KMS-11 (cell line): ENCODE data around the gene TANC1.

Experiments
- H2AFZ ChIP-seq: fragments of 200-600 bp; sonication (generic); 2 replicates; pipeline ENCODE4 v1.6.1; 2016; ENCODE audit warnings: antibody characterized with exemption, mixed run types, low read depth
- H3K27ac ChIP-seq: fragments of 200-600 bp; sonication (generic); 2 replicates; pipeline ENCODE4 v1.6.1; 2016; ENCODE audit warnings: mild to moderate bottlenecking, mixed run types
- H3K27me3 ChIP-seq: fragments of 200-600 bp; sonication (generic); 2 replicates; pipeline ENCODE4 v1.6.1; 2017; ENCODE audit warnings: mild to moderate bottlenecking, low read depth, mixed run types, moderate library complexity; ENCODE audit not compliant: insufficient read depth
- H3K36me3 ChIP-seq: fragments of 200-600 bp; sonication (generic); 2 replicates; pipeline ENCODE4 v1.6.1; 2017; ENCODE audit warnings: mild to moderate bottlenecking, mixed run types; ENCODE audit not compliant: insufficient read depth
- H3K4me1 ChIP-seq: fragments of 200-600 bp; sonication (generic); 2 replicates; pipeline ENCODE4 v1.6.1; 2016; ENCODE audit warnings: mild to moderate bottlenecking, low read depth, mixed run types; ENCODE audit not compliant: poor library complexity, severe bottlenecking
- H3K4me2 ChIP-seq: fragments of 200-600 bp; sonication (generic); 2 replicates; pipeline ENCODE4 v1.7.0; 2016; ENCODE audit warnings: mild to moderate bottlenecking, mixed run types
- H3K4me3 ChIP-seq: fragments of 200-600 bp; sonication (generic); IDR thresholded peaks from 2 replicates; pipeline ENCODE4 v1.6.1; 2017; ENCODE audit warnings: low read depth, low read length, mixed read lengths; ENCODE audit not compliant: insufficient read depth
- H3K79me2 ChIP-seq: fragments of 200-600 bp; sonication (generic); 2 replicates; pipeline ENCODE4 v1.6.1; 2016; ENCODE audit warnings: low read depth, mixed run types; ENCODE audit not compliant: insufficient read depth
- H3K9ac ChIP-seq: fragments of 200-600 bp; sonication (generic); 2 replicates; pipeline ENCODE4 v1.6.1; 2016; ENCODE audit warnings: mild to moderate bottlenecking, mixed run types
- H4K20me1 ChIP-seq: fragments of 200-600 bp; sonication (generic); 2 replicates; pipeline ENCODE4 v1.6.1; 2016; ENCODE audit warnings: mild to moderate bottlenecking, mixed run types; ENCODE audit not compliant: insufficient read depth
- TF ChIP-seq, protein P1 (sequence below): fragments of 200-600 bp; sonication (generic); conservative IDR thresholded peaks from 2 replicates; pipeline ENCODE4 v1.6.1; 2017; ENCODE audit warnings: low read depth, mild to moderate bottlenecking, antibody characterized with exemption, low read length, moderate library complexity, mixed read lengths

The TANC1 gene

DNA sequence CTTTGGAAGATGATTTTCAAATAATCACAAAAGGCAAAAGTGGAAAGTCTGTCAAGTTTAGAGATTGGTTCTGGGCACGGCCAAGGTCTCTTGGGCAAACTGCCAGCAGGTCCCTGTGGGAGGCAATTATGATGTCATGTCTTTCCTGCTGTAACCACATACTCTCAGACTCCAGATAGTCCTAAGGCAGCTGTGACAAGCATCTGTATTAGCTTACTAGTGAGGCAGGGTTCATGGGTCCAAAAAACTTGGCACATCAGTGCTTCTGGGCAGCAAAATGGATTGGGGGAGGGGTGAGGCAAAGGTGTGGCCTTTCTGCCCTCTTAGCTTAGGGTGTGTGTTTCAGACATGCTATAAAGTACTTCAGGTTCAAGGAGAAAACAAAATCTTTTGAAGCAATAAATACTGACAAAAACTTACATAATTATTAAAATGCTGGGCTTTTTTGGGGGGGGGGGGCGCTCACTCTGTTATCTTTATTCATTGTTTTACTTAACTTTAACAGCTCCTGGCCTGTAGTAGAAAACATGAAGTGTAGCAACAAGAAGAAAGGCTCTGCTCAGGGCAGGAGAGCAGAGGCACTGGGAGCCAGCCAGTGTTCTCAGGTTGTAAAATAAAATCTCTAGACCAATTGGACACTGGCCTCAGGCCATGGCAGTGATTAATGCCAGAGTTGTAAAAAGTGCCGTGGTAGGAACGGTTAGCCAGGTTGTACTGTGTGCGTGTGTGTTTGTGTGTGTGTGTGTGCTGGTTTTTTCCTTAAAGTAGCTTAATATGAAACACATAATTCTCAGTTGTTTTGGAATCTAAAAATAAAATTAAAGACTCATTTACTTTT, 14.3 kb upstream of the TANC1 start:
- H3K79me2 ChIP-seq: no peaks in the 10 kb centered on the region
- TF ChIP-seq, protein P1, sequence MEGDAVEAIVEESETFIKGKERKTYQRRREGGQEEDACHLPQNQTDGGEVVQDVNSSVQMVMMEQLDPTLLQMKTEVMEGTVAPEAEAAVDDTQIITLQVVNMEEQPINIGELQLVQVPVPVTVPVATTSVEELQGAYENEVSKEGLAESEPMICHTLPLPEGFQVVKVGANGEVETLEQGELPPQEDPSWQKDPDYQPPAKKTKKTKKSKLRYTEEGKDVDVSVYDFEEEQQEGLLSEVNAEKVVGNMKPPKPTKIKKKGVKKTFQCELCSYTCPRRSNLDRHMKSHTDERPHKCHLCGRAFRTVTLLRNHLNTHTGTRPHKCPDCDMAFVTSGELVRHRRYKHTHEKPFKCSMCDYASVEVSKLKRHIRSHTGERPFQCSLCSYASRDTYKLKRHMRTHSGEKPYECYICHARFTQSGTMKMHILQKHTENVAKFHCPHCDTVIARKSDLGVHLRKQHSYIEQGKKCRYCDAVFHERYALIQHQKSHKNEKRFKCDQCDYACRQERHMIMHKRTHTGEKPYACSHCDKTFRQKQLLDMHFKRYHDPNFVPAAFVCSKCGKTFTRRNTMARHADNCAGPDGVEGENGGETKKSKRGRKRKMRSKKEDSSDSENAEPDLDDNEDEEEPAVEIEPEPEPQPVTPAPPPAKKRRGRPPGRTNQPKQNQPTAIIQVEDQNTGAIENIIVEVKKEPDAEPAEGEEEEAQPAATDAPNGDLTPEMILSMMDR: no peak
- H3K27me3 ChIP-seq: no peaks in the 10 kb centered on the region
- peak overlapping the region; percentile 27 for H3K4me2 ChIP-seq
- H3K36me3 ChIP-seq: no peaks in the 10 kb centered on the region
- H3K4me3 ChIP-seq: peak overlapping the region; percentile 36
- no peak overlapping the region for H3K27ac ChIP-seq
- no peaks in the 10 kb centered on the region for H4K20me1 ChIP-seq
- peak overlapping the region; percentile 10; the same call in 1 of the 2 replicates for H2AFZ ChIP-seq
- H3K4me1 ChIP-seq: peaks cover 27% of the 10 kb centered on the region
- H3K9ac ChIP-seq: no peak overlapping the region

- Histone ChIP-seq H3K4me2 (no peak overlapping the region), H3K27me3 (no peaks in the 10 kb centered on the region), H3K36me3 (no peaks in the 10 kb centered on the region), H3K4me3 (no peak overlapping the region), H3K27ac (no peak overlapping the region), H3K4me1 (peaks cover 27% of the 10 kb centered on the region), H3K79me2 (no peaks in the 10 kb centered on the region), H4K20me1 (no peaks in the 10 kb centered on the region), H2AFZ (no peak overlapping the region), H3K9ac (no peak overlapping the region)
- TF ChIP-seq, protein P1: no peak
These were observed 12.5 kb upstream of the TANC1 start for GRCh38 chr2:158955842-158956365.

DNA sequence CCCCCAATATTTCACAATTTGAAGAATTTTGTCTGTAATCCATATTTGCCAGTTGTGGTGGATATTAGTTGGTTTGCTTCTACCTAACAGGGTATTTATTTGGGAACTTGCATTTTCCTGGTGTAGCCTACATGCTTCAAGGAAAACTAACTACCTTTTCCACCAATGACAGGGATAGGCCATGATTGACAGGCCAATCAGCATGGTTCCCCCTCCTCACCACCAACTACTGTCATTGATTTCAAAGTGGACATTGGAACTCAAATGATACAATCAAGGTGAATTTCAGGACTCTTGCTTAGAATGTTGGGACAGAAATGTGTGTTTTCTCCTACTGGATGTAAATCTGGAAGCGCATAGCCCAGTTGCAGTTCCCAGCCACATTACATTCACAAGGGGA, 10.1 kb upstream of the TANC1 start:
- Histone ChIP-seq H3K4me2 (no peak overlapping the region), H4K20me1 (no peaks in the 10 kb centered on the region), H3K36me3 (no peaks in the 10 kb centered on the region), H3K4me1 (peaks cover 23% of the 10 kb centered on the region), H3K79me2 (no peaks in the 10 kb centered on the region), H3K4me3 (no peak overlapping the region), H3K27ac (no peak overlapping the region), H2AFZ (no peak overlapping the region), H3K9ac (no peak overlapping the region), H3K27me3 (no peaks in the 10 kb centered on the region)
- TF ChIP-seq, protein P1: no peak

DNA sequence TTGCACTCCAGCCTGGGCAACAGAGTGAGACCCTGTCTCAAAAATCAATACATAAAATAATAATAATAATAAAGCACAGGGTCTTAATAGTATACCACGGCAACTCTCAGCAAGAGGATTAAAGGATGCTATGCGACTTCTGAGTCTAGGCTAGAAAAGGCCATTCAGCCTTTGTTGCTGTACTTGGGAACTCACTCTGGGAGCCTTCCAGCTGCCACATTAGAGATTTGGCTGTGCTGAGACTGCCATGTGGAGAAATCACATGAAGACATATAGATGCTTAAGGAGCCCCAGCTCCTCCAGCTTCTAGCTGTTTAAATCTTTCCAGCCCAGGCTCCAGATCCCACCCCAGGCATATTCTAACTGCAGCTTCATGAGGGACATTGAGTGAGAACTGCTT, 8.2 kb upstream of the TANC1 start:
- Histone ChIP-seq H3K36me3 (no peaks in the 10 kb centered on the region), H3K27me3 (no peaks in the 10 kb centered on the region), H3K4me2 (no peak overlapping the region), H3K4me3 (no peak overlapping the region), H3K4me1 (peaks cover 5% of the 10 kb centered on the region), H3K27ac (no peak overlapping the region), H3K9ac (no peak overlapping the region), H4K20me1 (no peaks in the 10 kb centered on the region), H3K79me2 (no peaks in the 10 kb centered on the region), H2AFZ (no peak overlapping the region)
- TF ChIP-seq, protein P1: no peak
